ENCODE data around the gene KCNS1. TPM values are rescaled to one million over a fixed set of nuclear protein-coding genes. Genes with fewer than 3 reads are reported as not detected.

KCNS1 gene
- total and polyA plus RNA-seq, 3 donors from 2014 or later, result 2.1 to 7.7 (median 4.6) TPM

DNA sequence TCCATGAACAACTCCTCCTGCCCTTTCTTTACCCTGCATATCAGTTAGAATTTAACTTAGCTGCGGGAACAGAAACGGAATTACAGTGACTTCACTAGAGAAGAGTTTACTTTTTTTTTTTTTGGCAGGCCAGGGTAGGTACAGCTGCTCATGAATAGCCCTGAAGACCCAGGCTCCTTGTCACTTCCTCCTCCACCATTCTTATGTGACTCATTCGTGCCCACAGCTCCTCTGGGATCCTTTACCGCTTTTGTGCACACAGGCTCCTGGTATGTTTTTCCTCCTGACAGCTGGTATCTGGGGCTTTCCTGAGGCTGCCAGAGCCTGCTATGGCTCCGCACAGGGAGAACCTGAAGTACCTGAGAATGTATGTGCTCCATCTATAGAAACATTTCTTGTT is 3.9 kb upstream of the KCNS1 start:
- DNase-seq, result no peak
- intact Hi-C loops (cut with DNase I; ENCODE audit: low total_unique reads), result no loop called here
- 73 to 82% methylated on average over 5 of the region's 5 CpGs for WGBS, 2 donors
- Histone ChIP-seq H3K36me3 (ENCODE audit: low read depth, missing control alignments) (no peaks in the 10 kb centered on the region), H3K4me3 (no peak overlapping the region), H3K27ac (no peak overlapping the region), H3K9me3 (no peaks in the 10 kb centered on the region), H3K4me1 (no peaks in the 10 kb centered on the region), H3K27me3 (no peaks in the 10 kb centered on the region)
- TF ChIP-seq, protein P1, sequence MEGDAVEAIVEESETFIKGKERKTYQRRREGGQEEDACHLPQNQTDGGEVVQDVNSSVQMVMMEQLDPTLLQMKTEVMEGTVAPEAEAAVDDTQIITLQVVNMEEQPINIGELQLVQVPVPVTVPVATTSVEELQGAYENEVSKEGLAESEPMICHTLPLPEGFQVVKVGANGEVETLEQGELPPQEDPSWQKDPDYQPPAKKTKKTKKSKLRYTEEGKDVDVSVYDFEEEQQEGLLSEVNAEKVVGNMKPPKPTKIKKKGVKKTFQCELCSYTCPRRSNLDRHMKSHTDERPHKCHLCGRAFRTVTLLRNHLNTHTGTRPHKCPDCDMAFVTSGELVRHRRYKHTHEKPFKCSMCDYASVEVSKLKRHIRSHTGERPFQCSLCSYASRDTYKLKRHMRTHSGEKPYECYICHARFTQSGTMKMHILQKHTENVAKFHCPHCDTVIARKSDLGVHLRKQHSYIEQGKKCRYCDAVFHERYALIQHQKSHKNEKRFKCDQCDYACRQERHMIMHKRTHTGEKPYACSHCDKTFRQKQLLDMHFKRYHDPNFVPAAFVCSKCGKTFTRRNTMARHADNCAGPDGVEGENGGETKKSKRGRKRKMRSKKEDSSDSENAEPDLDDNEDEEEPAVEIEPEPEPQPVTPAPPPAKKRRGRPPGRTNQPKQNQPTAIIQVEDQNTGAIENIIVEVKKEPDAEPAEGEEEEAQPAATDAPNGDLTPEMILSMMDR (IDR thresholded peaks at IDR 0.05), result no peak
- no peak for TF ChIP-seq POLR2A (IDR thresholded peaks at IDR 0.05)

DNA sequence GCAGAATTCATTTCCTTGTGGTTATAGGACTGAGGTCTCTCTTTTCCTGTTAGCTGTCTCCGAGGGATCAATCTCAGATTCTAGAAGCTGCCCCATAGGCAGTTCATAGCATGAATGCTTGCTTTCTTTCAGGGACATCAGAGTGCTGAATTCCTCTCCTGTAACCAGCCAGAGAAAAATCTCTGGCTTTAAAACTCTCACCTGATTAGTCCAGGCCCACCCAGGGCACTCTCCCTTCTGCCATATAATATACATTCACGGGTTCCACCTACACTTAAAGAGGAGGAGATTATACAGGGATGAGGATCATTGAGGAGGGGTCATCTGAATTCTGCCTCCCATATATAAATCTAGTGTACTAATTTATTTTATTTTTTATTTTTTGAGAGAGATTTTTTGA is 2.1 kb upstream of the KCNS1 start:
- Histone ChIP-seq H3K36me3 (ENCODE audit: low read depth, missing control alignments) (no peaks in the 10 kb centered on the region), H3K9me3 (no peaks in the 10 kb centered on the region), H3K4me3 (no peak overlapping the region), H3K27ac (no peak overlapping the region), H3K27me3 (no peaks in the 10 kb centered on the region), H3K4me1 (no peaks in the 10 kb centered on the region)
- TF ChIP-seq POLR2A (IDR thresholded peaks at IDR 0.05), result no peak
- TF ChIP-seq, protein P1 (IDR thresholded peaks at IDR 0.05), result no peak
- intact Hi-C loops (cut with DNase I; ENCODE audit: low total_unique reads), result no loop called here
- no peak for DNase-seq
- WGBS, 2 donors, result 83 to 84% methylated on average over 2 of the region's 2 CpGs

- WGBS, 2 donors, result 42 to 69% methylated on average over 6 of the region's 6 CpGs
- TF ChIP-seq POLR2A (IDR thresholded peaks at IDR 0.05), result no peak
- TF ChIP-seq, protein P1 (IDR thresholded peaks at IDR 0.05), result no peak
- Histone ChIP-seq H3K4me3 (peak overlapping the region in 1 of 2 donors; percentile 18), H3K27me3 (no peaks in the 10 kb centered on the region), H3K4me1 (no peaks in the 10 kb centered on the region), H3K27ac (no peak overlapping the region), H3K9me3 (no peaks in the 10 kb centered on the region), H3K36me3 (ENCODE audit: low read depth, missing control alignments) (no peaks in the 10 kb centered on the region)
- DNase-seq, result no peak
- intact Hi-C loops (cut with DNase I; ENCODE audit: low total_unique reads), result no loop called here
Observed at GRCh38 chr20:45101333-45101850, 465 bp upstream of the KCNS1 start.

- H3K4me3 ChIP-seq, result peak overlapping the region; percentile 34 to 59
Observed at GRCh38 chr20:45098103-45098773, 2.7 kb downstream of the KCNS1 start.

More at GRCh38 chr20:45098103-45098773, 2.7 kb downstream of the KCNS1 start:
- Histone ChIP-seq H3K36me3 (ENCODE audit: low read depth, missing control alignments) (no peaks in the 10 kb centered on the region), H3K4me1 (no peaks in the 10 kb centered on the region), H3K27me3 (no peaks in the 10 kb centered on the region), H3K27ac (no peak overlapping the region), H3K9me3 (no peaks in the 10 kb centered on the region)
- intact Hi-C loops (cut with DNase I; ENCODE audit: low total_unique reads), result no loop called here
- WGBS, 2 donors, result 5% methylated on average over 79 of the region's 91 CpGs; no CpG with 5 or more reads in 1 of the 2 donors
- peak; percentile 55 for DNase-seq
- TF ChIP-seq, protein P1 (IDR thresholded peaks at IDR 0.05), result no peak
- no peak for TF ChIP-seq POLR2A (IDR thresholded peaks at IDR 0.05)
